Loucy (cell line): ENCODE measurements around the gene RPL5.

Experiments used
- CTCF ChIP-seq: fragments of 200-600 bp; sonication (generic); conservative IDR thresholded peaks from 2 replicates; pipeline ENCODE4 v1.5.1; 2014; ENCODE audit warnings: mild to moderate bottlenecking, antibody characterized with exemption, low read length
- EZH2phosphoT487 ChIP-seq: fragments of 200-600 bp; IDR thresholded peaks from 2 replicates; pipeline ENCODE4 v1.6.1; 2018; ENCODE audit warnings: antibody characterized with exemption, mild to moderate bottlenecking, moderate library complexity, borderline replicate concordance

- TF ChIP-seq CTCF = no peak
- no peak for TF ChIP-seq EZH2phosphoT487
Observed at GRCh38 chr1:92864131-92864530, 32.3 kb downstream of the RPL5 start.
